MM.1S (cell line): ENCODE results near the gene FBXW11.

ENCODE experiments used
- DNase-seq: peaks from one replicate; pipeline ENCODE4 v3.0.0-alpha.2; 2015
- H2AFZ ChIP-seq: fragments of 300-600 bp; sonication (generic); 2 replicates; pipeline ENCODE4 v1.6.0; 2016; ENCODE audit warnings: antibody characterized with exemption, low read length
- H3F3A ChIP-seq: fragments of 300-600 bp; sonication (generic); 2 replicates; pipeline ENCODE4 v1.6.1; 2016; ENCODE audit warnings: mild to moderate bottlenecking, antibody characterized with exemption, low read length, moderate library complexity, mixed read lengths; ENCODE audit not compliant: insufficient read depth
- H3K27ac ChIP-seq: fragments of 300-600 bp; sonication (generic); 2 replicates; pipeline ENCODE4 v1.5.1; 2016; ENCODE audit warnings: mild to moderate bottlenecking, low read length
- H3K27me3 ChIP-seq: fragments of 300-600 bp; sonication (generic); replicated peaks from 2 replicates; pipeline ENCODE4 v1.6.0; 2016; ENCODE audit warnings: low read length; ENCODE audit not compliant: insufficient read depth
- H3K36me3 ChIP-seq: fragments of 300-600 bp; sonication (generic); replicated peaks from 2 replicates; pipeline ENCODE4 v1.6.1; 2016; ENCODE audit warnings: mild to moderate bottlenecking, low read length, mixed read lengths; ENCODE audit not compliant: insufficient read depth
- H3K4me1 ChIP-seq: fragments of 300-600 bp; sonication (generic); 2 replicates; pipeline ENCODE4 v1.6.1; 2016; ENCODE audit warnings: low read length, mixed read lengths
- H3K4me2 ChIP-seq: fragments of 300-600 bp; sonication (generic); 2 replicates; pipeline ENCODE4 v1.6.0; 2016; ENCODE audit warnings: low read depth, low read length
- H3K4me3 ChIP-seq: fragments of 300-600 bp; sonication (generic); 2 replicates; pipeline ENCODE4 v1.5.1; 2016; ENCODE audit warnings: low read length, mixed read lengths
- H3K79me2 ChIP-seq: fragments of 300-600 bp; sonication (generic); 2 replicates; pipeline ENCODE4 v1.6.1; 2016; ENCODE audit warnings: mixed run types, low read length, mixed read lengths
- H3K9ac ChIP-seq: fragments of 300-600 bp; sonication (generic); 2 replicates; pipeline ENCODE4 v1.6.1; 2016; ENCODE audit warnings: low read length, mixed read lengths
- H3K9me2 ChIP-seq: fragments of 300-600 bp; sonication (generic); replicated peaks from 2 replicates; pipeline ENCODE4 v1.6.1; 2016; ENCODE audit warnings: mild to moderate bottlenecking, low read length, mixed read lengths; ENCODE audit not compliant: insufficient read depth
- H3K9me3 ChIP-seq: fragments of 300-600 bp; sonication (generic); replicated peaks from 2 replicates; pipeline ENCODE4 v1.6.1; 2016; ENCODE audit warnings: mild to moderate bottlenecking, low read length, mixed read lengths; ENCODE audit not compliant: insufficient read depth
- H4K20me1 ChIP-seq: fragments of 300-600 bp; sonication (generic); 2 replicates; pipeline ENCODE4 v1.6.1; 2016; ENCODE audit warnings: mild to moderate bottlenecking, low read length, moderate library complexity, mixed read lengths; ENCODE audit not compliant: insufficient read depth
- EZH2 ChIP-seq: fragments of 300-600 bp; sonication (generic); optimal IDR thresholded peaks from 2 replicates; pipeline ENCODE3; 2017; ENCODE audit warnings: low read depth, mild to moderate bottlenecking, antibody characterized with exemption, low read length, mixed read lengths
- EZH2phosphoT487 ChIP-seq: fragments of 300-600 bp; sonication (generic); IDR thresholded peaks from 2 replicates; pipeline ENCODE4 v1.6.1; 2018; ENCODE audit warnings: antibody characterized with exemption, low read length
- TF ChIP-seq, protein P1 (sequence below): fragments of 300-600 bp; sonication (generic); IDR thresholded peaks from 2 replicates; pipeline ENCODE4 v1.5.1; 2016; ENCODE audit warnings: antibody characterized with exemption, low read length, mixed read lengths

The FBXW11 gene

DNA sequence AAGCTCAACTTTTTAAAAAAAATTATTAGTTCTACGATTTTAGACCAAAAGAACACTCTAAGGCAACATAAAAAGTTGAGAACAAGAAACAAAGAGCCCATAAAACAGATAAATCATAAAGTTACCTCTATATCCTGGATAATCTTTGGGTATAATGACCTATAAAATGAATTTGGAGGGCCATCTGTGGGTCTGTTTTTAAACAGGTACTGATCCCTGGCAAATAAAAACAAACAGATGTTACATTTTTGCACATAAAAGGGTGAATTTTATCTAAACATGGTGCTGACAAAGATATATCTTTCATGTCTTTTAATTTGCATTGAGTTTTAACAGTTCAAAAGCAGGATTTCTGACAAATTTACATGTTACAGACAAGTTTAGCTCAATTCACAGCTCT is 107.6 kb downstream of the FBXW11 start:
- Histone ChIP-seq H3K4me1 (no peaks in the 10 kb centered on the region), H3K27me3 (no peaks in the 10 kb centered on the region), H2AFZ (no peak overlapping the region), H3K4me3 (no peak overlapping the region), H3K9me2 (no peaks in the 10 kb centered on the region), H3K9ac (no peak overlapping the region), H3K9me3 (no peaks in the 10 kb centered on the region), H4K20me1 (no peaks in the 10 kb centered on the region), H3K4me2 (no peak overlapping the region), H3K79me2 (peaks cover 21% of the 10 kb centered on the region), H3K36me3 (no peaks in the 10 kb centered on the region), H3K27ac (no peak overlapping the region), H3F3A (no peaks in the 10 kb centered on the region)
- DNase-seq = no peak
- TF ChIP-seq EZH2 = no peak
- TF ChIP-seq EZH2phosphoT487 = no peak
- TF ChIP-seq, protein P1, sequence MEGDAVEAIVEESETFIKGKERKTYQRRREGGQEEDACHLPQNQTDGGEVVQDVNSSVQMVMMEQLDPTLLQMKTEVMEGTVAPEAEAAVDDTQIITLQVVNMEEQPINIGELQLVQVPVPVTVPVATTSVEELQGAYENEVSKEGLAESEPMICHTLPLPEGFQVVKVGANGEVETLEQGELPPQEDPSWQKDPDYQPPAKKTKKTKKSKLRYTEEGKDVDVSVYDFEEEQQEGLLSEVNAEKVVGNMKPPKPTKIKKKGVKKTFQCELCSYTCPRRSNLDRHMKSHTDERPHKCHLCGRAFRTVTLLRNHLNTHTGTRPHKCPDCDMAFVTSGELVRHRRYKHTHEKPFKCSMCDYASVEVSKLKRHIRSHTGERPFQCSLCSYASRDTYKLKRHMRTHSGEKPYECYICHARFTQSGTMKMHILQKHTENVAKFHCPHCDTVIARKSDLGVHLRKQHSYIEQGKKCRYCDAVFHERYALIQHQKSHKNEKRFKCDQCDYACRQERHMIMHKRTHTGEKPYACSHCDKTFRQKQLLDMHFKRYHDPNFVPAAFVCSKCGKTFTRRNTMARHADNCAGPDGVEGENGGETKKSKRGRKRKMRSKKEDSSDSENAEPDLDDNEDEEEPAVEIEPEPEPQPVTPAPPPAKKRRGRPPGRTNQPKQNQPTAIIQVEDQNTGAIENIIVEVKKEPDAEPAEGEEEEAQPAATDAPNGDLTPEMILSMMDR = no peak

DNA sequence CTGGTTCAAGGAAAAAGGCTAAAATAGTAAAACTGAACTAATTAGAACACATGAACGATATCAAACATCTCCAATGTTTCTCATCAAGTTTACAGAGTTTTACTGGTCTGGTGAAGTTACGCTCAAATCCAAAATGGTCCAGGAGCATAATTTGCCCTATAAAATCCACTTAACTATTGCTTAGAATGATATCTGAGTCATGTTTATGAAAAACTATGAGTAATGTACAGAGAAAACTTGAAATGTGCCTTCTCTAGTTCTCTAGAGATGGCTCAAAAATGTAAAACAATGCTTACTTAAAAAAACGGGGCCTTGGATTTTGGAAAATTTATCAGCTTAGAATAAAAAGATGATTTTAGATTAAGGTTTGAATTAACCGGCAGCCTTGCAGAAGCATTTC is 108.1 kb downstream of the FBXW11 start:
- no peak for DNase-seq
- Histone ChIP-seq H2AFZ (no peak overlapping the region), H3K27me3 (no peaks in the 10 kb centered on the region), H3K4me3 (no peak overlapping the region), H3K9me3 (no peaks in the 10 kb centered on the region), H3K9ac (no peak overlapping the region), H3K27ac (no peak overlapping the region), H3K36me3 (no peaks in the 10 kb centered on the region), H3K79me2 (peaks cover 16% of the 10 kb centered on the region; the same call in 1 of the 2 replicates), H4K20me1 (no peaks in the 10 kb centered on the region), H3F3A (no peaks in the 10 kb centered on the region), H3K4me2 (no peak overlapping the region), H3K4me1 (no peaks in the 10 kb centered on the region), H3K9me2 (no peaks in the 10 kb centered on the region)
- no peak for TF ChIP-seq EZH2
- TF ChIP-seq EZH2phosphoT487 = no peak
- TF ChIP-seq, protein P1 = no peak

DNA sequence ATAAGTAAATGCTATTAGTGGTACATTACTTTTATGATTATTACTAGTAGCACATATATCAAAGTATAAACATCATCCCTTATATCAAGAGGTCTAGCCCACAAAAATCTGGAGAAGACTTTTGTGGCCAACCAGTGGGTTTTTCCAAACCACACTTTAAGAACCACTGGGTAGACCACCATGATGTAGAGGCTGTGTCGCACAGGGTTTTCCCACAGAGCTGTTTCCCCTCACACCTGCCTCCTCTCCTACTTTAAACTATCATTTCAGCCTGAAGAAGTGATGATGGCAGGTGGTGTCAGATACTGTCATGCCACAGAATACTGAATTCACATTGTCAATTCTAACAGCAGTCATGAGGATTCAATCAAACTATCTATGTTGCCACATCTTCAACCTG is 109.2 kb downstream of the FBXW11 start:
- Histone ChIP-seq H3K27me3 (no peaks in the 10 kb centered on the region), H3K9me2 (no peaks in the 10 kb centered on the region), H3K27ac (no peak overlapping the region), H3K79me2 (peaks cover 8% of the 10 kb centered on the region; the same call in 1 of the 2 replicates), H3K9me3 (no peaks in the 10 kb centered on the region), H3K9ac (no peak overlapping the region), H3K4me1 (no peaks in the 10 kb centered on the region), H3F3A (no peaks in the 10 kb centered on the region), H3K4me2 (no peak overlapping the region), H2AFZ (no peak overlapping the region), H4K20me1 (no peaks in the 10 kb centered on the region), H3K4me3 (no peak overlapping the region), H3K36me3 (no peaks in the 10 kb centered on the region)
- no peak for DNase-seq
- TF ChIP-seq, protein P1 = no peak
- TF ChIP-seq EZH2phosphoT487 = no peak
- no peak for TF ChIP-seq EZH2
